Activated CD8-positive, alpha-beta memory T cell treated with anti-CD3 and anti-CD28 coated beads for 1 hour (primary cell): Measurements from ENCODE around the gene MPI.
"Not testable (repeated sequence)": the region's sequence is repeated elsewhere in the genome, so short reads cannot be mapped to it uniquely, and the experiment has no call there.

Experiments
- DNase-seq, 2 donors: peaks; one replicate each; pipeline ENCODE4 v3.0.0-alpha.2; 2020; ENCODE audit warnings: low read depth in 1 of 2; ENCODE audit errors: extremely low read depth in 1 of 2

The MPI gene

DNA sequence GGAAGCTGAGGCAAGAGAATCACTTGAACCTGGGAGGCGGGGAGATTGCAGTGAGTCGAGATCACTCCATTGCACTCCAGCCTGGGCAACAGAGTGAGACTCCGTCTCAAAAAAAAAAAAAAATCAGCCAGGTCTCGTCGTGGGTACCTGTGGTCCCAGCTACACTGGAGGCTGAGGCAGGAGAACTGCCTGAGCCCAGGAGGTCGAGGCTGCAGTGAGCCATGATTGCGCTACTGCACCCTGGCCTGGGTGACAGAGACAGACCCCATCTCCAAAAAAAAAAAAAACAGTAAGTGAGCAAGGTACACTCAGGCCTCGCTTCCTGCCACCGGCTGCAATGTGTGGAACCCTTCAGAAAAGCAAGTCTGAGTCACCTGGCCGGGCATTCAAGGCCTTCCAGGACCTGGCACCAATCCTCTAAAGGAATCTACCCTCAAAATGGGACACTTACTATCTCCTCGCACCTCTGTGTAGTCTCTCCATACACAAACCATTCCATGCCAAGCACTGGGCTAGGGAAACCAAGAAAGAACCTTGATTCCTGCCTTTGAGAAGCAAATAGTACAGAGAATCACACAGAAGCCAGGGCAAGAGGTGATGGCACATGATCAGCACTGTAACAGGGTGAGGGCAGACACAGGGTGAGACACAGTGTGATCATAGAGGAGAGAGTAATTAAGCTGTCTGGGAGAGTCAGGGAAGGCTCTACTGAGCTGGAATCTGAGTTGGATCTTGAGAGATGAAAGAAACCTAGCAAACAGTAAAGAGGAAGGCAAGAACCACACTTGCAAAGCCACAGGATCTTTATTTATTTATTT lies 26.4 kb upstream of the MPI start:
- DNase-seq, result no peak

DNA sequence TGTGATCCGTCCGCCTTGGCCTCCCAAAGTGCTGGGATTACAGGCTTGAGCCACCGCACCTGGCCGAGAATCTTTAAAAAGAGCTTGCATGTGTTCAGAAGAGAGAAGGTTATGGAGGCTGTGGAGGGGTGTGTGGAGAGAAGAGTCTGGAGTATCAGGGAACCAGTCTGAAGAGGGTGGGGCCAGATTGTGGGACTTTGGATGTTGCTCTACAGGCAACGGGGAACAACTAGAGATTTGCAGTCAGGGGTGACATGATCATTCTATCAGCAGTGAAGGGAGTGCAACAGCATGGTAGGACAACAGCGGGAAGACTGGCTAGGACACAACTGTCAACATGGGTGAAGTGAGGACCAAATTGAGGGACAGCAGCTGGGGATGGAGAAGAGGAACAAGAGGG lies 25.5 kb upstream of the MPI start:
- DNase-seq, result no peak

DNA sequence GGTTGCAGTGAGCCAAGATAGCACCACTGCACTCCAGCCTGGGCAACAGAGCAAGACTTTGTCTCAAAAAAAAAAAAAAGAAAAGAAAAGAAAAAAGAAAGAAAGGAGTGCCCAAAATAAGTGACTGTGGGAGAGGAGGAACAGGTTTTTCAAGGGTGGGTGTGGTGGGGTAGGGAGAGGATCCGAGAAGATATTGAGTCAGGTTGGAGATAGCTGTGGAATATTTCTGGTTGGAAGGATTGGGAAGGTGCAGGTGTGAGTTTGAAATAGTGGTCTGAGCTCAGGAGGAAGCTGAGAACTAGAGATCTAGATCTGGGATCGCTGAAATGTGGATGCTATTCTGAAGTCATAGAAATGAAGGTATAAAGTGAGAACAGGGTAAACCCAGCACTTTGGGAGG lies 24.5 kb upstream of the MPI start:
- no peak for DNase-seq

DNA sequence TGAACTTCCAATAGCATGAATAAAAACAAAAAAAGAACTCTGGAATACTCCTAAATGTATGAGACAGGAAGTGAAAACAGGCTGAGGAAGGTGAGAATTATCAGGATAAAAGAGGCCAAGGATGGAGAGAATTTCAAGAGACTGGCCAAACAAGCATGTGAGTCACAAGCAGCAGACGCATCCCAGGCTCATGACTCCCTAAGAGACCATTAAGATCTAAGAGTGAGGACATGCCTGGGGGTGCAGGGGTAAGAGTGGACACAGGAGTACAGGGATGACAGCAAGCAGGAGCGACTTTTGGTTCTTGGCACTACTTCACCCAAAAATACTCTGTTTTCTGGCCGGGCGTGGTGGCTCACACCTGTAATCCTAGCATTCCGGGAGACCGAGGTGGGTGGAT lies 23.8 kb upstream of the MPI start:
- no peak for DNase-seq

DNA sequence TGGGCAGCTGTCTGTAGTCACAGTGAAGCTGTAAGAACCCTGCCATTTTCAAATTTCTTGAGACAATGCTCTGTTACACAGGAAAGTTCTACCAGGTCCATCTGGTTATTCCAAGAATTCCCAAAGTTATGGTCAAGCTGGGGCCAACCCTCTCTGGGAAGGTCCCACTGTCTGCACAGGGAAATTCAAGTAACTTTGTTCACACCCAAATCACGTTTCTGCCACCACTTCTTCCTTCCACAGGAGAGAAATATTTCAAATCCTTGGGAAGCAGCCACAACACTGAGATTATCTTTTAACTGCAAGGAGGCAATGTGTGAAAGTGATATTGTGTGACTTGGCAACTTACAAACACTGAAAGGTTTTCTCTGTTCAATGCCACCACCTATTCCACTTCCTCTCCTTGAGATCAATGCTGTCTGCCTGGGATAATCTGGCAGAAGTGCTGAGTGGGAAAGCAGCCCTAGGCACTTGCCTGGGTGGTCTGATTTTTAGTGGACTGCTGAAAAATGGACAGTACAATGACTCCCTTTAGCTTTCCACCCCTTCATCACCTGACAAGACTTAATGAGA lies 22.3 kb upstream of the MPI start:
- no peak for DNase-seq

DNA sequence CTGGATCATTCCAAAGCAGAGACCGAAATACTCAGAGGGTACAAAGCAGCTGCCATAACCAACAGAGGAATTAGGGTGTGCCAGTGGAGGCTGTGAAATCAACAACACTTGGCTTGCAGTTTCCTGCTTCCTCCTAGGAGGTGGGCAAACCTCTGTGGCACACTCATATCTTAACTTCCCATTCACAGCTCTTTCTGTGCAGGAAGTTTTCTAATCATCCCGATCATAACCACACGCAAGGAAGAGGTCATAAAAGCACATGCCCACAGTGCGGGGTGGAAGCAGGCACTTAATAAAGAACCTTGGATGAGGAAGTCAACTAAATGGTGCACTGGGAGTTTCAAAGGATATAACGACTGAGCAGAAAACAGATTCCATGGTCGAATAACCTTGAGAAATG lies 21.8 kb upstream of the MPI start:
- DNase-seq, result no peak

DNA sequence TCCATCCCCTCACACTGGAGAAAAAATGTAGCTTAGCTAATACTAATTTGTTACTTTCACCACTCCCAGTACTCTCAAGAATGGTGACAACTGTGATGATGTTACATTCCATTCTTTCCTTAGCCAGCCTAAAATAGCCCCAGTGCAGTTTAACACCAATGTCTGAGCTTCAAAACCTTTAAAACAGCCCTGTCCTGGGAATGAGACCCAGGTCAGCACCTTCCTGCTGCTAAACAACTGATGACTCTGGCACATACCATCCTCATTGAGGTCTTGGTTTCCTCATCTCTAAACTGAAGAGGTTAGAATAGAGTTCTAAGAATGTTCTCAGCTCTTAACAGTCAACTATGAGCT lies 20.5 kb upstream of the MPI start:
- no peak for DNase-seq

GRCh38 chr15:74869726-74870407 lies 20.0 kb upstream of the MPI start:
- DNase-seq, result no peak

GRCh38 chr15:74870436-74871215 lies 19.2 kb upstream of the MPI start:
- no peak for DNase-seq

DNA sequence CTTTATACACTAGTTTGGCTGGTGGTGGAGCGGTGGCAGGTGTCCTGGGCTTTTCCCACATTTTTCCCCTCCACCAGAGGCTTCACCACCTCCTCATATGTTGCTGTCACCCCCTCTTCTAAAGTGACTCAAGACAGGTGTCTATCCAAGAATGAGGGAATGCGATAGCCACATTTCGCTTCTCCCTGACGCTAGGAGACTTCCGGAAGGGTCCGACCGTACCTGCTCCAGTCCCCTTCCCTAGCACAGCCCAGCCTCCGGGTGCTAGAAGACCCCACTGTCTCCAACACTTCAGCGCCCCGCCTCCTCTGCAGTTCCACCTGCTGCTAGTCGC lies 17.2 kb upstream of the MPI start:
- no peak for DNase-seq

GRCh38 chr15:74873036-74873755 lies 16.6 kb upstream of the MPI start, which contains the start of gene SCAMP2:
Gene SCAMP2 (minus strand): TSS chr15:74873365. CDS start chr15:74873255, 110 bp downstream.
- DNase-seq, result peak; percentile 74 to 81

GRCh38 chr15:74873756-74874424 lies 16.0 kb upstream of the MPI start:
- DNase-seq, result no peak

DNA sequence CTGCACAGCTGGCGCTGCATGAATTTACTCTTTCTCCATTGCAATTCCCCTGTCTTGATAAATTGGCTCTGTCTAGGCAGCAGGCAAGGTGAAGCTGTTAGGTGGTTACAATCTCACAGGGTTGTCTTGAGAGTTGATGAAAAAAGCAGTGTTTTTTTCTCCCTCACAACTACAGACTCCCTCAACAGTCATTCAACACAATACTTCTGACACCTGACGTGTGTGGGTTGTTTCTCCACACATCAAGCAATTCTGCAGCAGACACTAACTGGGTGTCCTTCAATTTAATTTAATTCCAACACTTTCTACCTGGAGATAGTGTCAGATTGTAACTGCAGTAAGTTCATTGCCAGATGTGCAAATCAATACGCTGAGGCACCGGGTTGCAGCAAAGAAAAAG lies 11.6 kb upstream of the MPI start:
- DNase-seq, result no peak

GRCh38 chr15:74882528-74882927 lies 7.3 kb upstream of the MPI start:
- no peak for DNase-seq

- no peak for DNase-seq
Observed at GRCh38 chr15:74884428-74885223, 5.2 kb upstream of the MPI start.

GRCh38 chr15:74885461-74885860 lies 4.4 kb upstream of the MPI start:
- DNase-seq, result no peak

DNA sequence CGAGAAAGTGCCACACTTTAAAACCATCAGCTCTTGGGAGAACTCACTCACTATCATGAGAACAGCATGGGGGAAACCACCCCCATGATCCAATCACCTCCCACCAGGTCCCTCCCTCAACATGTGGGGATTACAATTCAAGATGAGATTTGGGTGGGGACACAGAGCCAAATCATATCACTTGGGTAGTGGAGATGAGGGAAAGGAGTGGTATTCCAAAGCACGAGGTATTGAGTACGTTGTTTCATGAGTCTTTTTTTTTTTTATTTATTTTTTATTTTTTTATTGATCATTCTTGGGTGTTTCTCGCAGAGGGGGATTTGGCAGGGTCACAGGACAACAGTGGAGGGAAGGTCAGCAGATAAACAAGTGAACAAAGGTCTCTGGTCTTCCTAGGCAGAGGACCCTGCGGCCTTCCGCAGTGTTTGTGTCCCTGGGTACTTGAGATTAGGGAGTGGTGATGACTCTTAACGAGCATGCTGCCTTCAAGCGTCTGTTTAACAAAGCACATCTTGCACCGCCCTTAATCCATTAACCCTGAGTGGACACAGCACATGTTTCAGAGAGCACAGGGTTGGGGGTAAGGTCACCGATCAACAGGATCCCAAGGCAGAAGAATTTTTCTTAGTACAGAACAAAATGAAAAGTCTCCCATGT lies 2.2 kb upstream of the MPI start:
- not testable (repeated sequence) for DNase-seq

DNA sequence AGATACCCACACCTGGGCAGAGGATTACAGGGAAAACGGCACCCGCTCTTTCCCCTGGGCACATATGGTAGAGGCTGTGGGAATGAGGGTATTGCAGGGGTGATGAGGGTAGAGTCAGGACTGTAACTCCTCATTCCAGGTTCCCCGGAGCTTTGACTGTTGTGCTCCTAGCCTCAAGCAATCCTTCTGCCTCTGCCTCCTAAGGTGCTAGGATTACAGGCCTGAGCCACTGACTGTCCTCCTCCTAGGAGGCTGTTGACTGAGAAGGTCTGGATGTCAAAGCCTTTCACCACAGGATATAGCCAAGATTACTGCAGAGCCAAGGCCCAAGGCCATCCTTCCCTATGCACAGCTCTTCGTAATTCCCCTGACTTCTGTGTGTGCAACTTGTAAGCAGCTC lies 1.1 kb upstream of the MPI start:
- no peak for DNase-seq

DNA sequence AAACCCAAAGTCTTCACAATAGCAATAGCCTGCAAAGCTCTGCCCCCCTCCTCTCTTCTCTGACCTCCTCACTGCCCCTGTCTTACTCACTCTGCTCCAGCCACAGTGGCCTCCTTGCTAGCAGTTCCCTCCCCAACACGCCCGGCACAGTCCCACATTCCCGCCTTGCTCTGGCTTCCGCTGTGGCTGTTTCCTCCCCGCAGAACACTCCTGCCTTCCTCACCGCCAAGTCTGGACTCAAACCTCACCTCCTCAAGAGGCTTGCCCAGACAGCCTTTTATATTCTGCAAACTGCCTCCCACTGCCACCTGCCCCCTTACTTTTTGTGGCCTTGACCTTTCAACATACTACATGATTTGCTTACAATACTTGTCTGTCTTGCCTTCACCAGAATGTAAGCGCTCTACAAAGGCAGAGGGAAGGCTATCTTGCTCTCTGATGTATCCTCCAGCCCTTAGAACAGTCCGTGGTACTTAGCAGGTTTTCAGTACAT lies 406 bp upstream of the MPI start:
- DNase-seq, result no peak
